ENCODE data around the gene TPSB2.
"Not testable (repeated sequence)": the region's sequence is repeated elsewhere in the genome, so short reads cannot be mapped to it uniquely, and the experiment has no call there.

Gene TPSB2

DNA sequence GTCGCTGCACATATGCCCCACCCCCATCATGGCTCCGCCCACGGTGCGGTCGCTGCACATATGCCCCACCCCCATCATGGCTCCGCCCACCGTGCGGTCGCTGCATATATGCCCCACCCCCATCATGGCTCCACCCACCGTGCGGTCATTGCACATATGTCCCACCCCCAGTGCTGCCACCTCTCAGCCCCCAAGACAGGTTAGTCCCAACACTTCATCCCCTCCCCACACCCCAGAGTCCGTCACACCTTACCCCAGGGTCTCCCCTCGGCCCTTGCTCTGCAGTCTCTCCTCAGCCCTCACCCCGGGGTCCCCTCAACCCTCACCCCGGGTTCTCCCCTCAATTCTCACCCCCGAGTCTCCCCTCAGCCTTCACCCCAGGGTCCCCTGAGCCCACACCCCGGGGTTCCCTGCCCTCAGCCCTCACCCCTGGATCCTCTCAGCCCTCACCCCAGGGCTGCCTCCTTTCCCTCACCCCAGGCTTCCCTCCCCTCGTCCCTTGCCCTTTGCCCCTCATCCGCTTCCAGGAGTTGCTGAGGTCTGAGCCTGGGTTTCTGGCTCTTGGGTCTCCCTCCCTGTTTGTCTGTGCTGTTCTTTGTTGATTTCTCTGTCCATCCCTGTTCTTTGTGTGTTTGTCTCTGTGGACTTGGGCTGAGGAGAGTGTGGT, 30.5 kb downstream of the TPSB2 start:
- DNase-seq: no peak

DNA sequence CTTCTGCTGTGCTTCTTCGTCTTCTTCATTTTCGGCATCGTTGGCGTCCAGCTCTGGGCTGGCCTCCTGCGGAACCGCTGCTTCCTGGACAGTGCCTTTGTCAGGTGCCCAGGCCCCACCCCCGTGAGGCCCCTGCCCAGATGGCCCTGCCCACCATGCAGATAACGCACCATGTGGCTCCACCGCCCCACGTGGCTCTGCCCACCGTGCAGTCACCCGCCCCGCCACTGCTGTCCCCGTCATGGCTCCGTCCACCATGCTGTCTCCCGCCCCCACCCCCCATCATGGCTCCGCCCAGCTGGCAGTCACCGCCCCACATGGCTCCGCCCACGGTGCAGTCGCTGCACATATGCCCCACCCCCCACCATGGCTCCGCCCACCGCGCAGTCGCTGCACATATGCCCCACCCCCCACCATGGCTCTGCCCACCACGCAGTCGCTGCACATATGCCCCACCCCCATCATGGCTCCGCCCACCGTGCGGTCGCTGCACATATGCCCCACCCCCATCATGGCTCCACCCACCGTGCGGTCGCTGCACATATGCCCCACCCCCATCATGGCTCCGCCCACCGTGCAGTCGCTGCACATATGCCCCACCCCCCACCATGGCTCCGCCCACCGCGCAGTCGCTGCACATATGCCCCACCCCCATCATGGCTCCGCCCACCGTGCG, 31.2 kb downstream of the TPSB2 start:
- not testable (repeated sequence) for DNase-seq

DNA sequence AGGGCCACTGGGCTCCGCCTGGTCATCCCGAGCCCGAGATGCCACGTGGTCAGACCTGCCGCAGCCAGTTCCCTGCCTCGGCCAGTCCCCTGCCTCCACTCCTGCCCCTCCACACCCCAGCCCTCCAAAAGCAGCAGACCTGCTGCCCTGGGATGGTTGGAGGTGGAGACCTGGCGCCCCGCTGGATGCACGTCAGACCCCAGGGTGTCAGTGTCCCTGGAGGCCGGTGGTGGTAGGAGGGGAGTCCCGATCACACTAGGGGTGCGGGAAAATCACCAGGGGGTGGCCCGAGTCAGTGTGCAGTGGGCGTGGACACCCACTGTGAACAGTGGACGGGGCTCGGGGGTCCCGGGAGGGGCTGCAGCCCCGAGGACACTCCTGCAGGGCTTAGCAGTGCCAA, 31.8 kb downstream of the TPSB2 start:
- DNase-seq: no peak

DNA sequence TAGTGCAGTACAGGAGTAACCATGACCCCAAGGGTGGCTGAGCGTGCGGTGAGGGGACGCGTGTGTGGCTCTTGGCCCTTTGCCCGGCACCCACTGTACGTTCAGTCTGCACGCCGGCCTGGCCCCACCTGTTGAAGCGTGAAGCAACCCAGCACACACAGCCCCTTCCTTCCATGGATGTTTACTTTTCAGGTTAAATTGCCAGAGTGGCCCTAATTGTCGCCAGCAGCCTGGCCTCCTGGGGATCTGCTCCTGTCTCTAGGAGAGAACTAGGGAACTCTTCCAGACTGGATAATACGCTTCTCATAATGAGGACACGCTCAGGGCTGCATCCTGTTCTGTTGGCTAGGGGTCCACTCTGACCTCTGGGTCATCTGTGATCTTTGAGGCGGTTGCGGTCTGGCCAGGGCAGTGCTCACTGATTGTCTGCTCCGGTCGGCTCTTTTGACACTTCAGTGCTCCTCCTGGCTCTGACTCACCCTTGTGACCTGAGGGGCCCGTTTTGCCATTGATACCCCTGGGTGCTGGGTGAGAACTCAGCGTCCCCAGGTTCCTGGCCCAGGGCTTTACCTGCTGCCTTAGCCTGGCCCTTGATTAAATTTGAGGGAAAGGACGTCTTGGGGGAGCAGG, 32.6 kb downstream of the TPSB2 start:
- DNase-seq: no peak

DNA sequence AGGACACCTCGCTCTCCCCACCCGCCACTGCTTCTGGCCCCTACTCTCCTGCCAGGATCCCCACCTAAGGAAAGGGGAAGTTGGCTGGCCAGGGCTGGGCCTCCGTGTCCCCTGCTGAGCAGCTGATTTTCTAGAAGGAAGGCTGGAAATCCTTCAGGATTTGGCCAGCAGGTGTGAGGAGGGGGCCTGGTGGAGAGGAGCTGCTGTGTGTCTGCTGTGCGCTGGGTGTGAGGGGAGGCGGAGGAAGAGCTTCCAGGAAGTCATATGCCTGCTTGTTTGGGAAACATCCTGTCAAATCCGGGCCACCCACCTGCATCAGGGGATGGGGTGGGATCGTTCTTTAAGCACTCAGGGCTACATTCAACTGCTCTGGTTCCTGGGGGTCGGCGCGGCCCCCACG, 33.5 kb downstream of the TPSB2 start:
- DNase-seq: no peak

DNA sequence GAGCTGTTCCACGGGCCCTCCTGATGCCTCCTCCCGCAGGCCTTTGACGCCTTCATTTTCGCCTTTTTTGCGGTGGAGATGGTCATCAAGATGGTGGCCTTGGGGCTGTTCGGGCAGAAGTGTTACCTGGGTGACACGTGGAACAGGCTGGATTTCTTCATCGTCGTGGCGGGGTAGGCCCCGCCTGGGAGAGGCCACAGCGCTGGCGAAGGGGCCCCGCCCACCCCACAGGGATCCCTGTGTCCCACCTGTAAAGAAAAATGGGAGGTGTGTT, 34.7 kb downstream of the TPSB2 start:
- DNase-seq: no peak

DNA sequence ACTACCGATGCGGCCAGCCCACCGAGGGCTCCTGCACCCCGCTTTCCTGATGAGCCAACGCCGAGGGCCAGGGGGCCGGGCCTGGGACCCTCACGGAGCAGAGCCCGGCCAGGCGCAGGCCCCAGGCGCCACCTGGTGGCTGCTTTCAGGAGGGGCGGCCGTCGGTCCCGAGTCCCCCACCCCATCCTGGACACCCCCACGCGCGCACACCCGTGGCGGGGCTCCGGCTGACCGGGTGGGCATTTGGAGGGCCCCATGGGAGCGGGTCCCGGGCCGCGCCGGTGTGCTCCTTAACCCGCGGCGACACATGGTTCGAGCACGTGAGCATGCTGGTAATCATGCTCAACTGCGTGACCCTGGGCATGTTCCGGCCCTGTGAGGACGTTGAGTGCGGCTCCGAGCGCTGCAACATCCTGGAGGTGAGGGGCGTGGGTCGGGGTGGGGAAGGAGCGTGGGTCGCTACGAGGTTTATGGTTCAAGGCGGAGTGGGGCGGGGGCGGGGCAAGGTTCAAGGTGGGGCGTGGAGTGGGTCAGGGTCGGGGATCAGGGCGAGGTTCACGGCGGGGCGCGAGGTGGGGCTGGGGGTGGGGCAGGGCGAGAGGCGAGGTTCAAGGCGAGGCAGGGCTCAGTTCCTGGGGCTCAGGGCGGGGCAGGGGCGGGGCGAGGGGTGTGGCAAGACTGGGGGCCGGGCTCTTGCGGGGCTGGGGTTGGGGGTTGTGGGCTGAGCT, 35.2 kb downstream of the TPSB2 start:
- DNase-seq: no peak

DNA sequence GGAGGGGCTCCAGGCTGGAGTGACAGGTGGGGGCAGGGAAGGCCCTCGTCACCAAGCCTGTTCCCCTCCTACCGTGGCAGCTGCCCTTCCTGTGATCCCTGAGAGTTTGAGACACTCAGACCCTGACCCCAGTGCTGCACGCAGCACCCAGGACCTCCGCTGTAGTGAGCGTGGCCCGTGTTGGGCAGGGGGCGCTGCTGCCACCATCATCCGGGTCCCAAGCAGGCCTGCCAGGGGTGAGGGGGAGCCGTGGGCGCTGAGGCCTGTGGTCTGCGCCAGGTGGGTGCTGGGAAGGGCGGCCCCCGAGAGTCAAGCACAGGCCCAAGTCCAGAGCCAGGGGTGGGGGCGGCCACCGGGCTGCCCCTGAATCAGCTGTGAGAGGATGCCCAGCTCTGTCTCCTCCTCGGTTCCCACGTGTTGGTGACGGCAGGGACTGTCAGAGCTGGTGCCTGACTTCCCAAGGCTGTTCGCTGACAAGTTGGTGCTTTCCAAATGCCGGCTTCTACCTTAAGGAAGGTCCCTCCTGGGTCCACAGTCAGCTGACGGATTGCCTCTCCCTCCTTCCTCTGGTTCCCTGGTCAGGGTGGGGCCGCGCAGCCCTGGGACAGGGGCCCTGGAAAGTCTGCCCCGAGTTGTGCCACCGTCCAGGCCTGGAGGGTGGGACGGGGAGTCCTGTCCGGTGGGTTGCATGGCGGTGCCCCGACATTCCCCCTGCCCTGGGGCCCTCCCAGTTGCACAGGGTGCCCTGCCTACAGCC, 36.0 kb downstream of the TPSB2 start:
- DNase-seq: no peak

DNA sequence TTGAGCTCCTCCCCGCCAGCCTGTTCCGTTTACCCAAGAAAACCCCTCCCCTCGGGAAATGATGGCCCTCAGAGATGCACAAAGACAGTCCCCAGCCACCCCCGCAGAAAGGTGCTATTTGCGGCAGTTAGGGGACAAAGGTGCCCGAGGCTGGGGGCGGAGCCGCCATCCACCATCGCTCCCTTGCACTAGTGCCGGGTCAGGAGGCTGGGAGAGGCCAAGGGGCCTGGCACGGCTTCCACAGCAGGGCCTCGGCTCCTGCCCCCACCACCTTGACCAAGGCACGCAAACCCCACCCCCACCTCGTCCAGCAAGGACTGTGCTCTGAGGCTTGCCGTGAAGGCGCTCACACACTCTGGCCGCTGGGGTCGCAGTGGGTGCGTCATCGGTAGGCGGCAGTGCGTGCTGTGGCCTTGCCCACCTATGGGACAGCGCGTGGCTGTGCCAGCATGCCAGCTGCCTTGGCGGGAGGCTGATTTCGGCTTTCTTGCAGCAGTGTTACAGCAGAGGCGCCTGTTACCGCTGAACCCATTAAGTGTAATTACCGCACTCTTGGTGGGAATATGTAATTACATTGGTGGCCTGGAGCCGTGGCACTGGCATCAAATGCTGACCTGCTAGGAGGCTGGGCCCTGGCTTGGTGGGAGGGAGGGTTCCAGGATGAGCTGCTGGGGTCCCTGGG, 36.7 kb downstream of the TPSB2 start:
- DNase-seq: no peak

DNA sequence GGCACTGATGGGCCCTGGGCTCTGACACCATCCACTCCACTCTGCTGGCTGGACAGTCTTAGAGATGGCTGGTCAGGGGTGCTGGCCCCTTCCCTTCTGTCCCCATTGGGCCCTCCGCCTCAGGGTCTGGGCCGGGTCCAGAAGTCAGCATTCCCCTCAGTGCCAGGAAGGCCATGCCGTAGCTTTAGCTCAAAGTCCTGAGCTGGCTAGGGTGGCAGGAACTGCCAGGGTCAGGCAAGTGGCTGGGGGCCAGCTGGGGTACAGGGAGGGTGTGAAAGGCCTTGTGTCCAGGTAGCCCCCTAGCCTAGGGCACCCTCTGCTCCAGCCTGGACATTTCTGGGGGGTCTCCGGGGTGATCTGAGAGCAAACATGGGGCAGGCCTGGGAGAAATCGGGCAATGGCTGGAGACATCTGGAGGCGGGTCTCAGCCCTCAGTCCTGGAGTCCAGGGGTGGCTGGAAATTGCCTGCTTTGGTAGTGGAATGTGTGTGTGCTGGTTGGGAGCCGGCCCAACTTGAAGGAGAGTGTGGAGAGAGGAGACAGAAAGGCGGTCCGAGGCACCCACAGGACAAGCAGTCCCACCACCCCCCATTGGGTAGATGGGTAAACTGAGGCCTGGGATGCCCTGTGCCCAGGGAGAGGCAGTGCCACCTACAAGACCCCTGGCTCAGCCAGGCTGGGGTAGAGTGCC, 37.5 kb downstream of the TPSB2 start:
- DNase-seq: no peak

DNA sequence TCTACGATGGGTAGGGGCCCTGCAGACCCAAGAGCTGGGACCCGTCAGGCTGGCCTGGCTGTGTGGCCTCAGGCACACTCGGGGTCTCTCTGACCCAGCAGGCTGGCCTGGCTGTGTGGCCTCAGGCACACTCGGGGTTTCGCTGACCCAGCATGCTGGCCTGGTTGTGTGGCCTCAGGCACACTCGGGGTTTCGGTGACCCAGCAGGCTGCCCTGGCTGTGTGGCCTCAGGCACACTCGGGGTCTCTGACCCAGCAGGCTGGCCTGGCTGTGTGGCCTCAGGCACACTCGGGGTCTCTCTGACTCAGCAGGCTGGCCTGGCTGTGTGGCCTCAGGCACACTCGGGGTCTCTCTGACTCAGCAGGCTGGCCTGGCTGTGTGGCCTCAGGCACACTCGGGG, 39.2 kb downstream of the TPSB2 start:
- DNase-seq: not testable (repeated sequence)

DNA sequence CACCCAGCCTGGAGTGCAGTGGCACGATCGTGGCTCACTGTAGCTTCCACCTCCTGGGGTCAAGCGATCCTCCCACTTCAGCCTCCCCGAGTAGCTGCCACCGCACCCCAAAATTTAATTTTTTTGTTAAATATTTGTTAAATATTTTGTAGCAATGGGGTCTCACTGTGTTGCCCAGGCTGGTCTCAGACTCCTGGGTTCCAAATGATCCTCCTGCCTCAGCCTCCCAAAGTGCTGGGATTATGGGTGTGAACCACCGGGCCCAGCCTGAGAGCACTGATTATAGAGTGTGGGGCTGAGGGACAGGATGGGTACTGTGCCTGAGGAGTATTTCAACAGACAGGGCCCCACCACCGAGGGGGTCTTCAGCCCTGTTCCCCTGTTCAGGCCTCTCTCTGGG, 40.5 kb downstream of the TPSB2 start:
- no peak for DNase-seq

DNA sequence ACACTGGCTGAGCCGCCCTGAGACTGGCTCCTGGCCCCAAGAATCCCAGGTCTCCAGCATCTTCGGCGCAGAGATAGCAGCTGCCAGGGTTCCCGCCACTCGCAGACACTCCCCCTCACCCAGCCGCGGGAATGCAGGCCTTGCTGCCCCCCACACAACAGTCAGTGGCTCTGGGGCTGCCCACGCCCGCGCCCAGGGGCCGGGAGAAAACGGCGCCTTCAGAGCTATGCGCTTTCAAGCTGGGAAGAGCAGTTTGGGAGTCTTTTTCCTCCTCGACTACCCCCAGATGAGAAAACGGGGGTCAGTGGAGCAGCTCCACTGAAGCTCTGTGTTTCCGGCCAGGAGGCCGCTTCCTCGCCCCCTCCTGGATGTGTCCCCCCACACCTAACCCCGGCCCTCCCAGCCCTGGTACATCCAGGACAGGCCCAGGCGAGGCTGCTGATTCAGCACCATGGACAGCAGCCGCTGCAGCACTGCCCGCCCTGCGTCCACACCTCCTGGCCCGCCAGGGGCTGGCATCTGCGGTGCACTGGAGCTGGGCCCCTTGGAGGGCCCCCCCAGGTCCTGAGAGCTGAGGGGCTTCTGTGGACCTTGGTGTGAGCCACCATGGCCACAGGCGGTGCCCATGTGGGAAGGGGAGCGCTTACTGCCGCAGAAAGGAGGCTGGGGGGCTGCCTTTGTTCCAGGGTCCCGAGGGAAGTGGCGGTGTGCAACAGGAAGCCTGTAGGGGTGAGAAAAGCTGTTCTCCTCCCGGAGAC, 41.4 kb downstream of the TPSB2 start:
- DNase-seq: peak; percentile 45

DNA sequence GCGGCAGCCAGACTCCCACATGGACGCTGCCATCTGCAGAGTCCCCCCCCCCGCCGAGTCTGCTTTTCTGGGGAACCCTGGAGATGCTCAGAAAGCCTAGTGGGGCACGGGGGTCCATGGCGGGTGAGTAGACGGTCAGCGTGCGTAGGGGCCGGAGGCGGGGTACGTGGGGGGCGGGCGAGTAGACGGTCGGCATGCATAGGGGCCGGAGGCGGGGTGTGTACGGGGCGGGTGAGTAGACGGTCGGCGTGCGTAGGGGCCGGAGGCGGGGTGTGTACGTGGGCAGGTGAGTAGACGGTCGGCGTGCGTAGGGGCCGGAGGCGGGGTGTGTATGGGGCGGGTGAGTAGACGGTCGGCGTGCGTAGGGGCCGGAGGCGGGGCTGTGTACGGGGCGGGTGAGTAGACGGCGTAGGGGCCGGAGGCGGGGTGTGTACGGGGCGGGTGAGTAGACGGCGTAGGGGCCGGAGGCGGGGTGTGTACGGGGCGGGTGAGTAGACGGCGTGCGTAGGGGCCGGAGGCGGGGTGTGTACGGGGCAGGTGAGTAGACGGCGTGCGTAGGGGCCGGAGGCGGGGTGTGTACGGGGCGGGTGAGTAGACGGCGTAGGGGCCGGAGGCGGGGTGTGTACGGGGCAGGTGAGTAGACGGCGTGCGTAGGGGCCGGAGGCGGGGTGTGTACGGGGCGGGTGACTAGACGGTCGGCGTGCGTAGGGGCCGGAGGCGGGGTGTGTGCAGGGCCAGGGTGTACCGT, 44.4 kb downstream of the TPSB2 start:
- DNase-seq: not testable (repeated sequence)

DNA sequence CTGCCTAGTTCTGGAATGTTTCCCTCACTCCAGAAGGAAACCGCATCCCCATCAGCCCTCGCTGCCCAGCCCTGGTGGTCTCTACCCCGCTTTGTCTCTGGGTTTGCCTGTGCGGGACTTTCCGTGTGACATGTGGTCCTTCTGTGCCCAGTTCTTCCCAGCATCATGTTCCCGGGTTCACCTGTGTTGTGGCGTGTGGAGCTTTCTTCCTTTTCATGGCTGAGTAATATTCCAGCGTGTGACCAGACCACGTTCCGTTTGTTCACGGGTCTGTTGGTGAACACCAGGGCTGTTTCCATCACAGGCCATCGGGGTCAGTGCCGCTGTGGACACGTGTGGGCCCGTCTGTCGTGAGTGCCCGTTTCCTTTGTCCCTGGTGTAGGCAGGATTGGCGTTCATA, 45.0 kb downstream of the TPSB2 start:
- no peak for DNase-seq

DNA sequence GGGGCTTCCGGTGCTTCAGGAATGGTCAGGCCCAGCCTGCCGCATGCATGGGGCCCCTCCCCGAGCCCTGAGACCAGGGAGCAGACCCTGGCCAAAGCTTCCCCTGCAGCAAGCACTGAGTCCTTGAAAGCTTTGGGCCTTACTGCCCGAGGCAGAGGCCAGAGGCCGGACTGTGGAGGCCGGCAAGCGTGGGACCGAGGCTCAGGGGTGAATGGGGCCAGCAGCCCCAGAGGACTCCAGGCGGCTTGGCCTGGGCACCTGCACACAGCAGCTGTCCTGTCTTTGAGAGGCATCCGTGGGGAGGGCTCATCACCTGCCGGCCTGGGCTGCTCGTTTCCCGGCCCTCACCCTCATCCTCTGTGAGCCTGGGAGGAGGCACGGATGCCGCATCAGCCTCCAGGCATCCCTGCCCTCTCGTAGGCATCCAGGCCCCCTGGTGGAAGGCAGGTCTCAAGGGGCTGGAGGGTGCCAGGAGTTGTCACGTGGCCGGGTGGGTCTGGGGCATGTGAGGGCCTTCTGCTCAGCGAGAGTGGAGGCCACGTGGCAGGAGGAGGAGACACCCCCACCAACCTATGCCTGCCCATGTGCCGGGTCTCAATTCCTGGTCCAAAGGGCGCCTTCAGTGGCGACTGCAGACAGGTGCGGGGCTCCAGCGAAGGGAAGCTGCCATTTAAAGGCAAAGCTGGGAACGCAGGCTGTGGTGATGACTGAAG, 45.7 kb downstream of the TPSB2 start:
- no peak for DNase-seq

DNA sequence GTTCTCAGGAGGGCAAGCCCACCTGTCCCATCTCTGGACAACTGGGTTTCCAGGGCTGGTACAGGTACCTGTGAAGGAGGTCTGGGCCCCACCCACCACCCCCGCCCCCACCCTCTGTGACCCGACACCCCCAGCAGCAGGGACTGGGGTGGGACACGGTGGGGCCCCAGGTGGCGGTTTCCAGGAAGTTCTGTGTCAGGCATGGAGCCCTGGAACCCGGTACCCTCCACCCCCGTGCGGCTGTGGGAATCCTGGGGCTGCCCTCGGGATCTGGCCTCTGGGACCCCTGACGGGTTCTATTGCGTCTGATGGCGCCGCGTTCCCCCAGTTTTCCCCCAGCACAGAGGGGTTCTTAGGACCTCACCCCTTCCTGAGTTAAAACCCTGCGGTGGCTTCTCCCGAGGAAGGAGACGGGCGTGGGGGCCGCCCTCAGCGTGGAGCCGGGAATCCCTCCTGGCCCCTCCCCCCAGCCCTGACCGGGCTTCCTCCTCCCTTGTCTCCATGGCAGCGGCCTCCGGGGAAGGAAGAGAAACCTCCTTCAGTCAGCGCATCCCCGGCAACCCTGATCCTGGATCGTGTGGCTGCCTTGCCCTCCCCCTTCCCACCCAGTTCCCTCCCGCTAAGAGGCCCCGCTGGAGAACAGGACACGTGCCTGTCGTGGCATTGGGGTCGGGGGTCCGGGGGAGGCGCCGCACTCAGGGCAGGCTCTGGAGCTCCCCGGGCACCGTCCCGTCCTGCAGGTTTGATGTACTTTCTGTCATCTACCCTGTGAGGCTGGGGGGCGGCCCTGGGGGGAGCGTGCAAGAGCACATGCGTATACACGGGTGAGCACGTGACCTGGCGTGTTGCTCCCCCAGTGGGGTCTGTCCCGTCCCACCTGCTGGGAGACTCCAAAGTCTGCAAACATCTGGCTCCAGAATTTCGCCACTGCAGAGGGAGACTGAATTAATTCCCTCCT, 46.8 kb downstream of the TPSB2 start:
- peak; percentile 63 for DNase-seq

DNA sequence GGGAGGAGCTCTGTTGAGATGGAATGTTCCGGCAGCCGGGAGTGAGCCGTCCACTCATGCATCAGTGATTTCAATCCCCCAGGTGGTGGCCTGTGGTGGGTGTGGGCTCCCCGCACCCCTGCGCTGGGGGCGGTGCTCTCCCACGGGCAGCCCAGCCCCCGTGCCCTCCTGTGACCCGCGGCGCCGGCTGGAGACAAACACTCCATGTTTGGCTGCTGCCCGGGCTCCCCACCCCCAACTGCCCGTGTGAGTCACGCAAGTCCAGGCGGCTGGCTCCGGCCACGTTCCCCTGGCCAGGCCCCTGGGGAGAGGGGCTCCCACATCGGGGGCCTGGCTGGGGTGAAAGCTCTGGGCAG, 47.7 kb downstream of the TPSB2 start:
- DNase-seq: peak; percentile 72
